NCI-H2171 treated with DMSO at 0.1 percent for 48 hours (cell line): ENCODE measurements around the gene CHRNA10.
A peak's percentile ranks its signal among the peaks of the same experiment; 100 is the strongest.
"Not testable (repeated sequence)": the region's sequence is repeated elsewhere in the genome, so short reads cannot be mapped to it uniquely, and the experiment has no call there.

ENCODE experiments used
- DNase-seq: peaks from one replicate; lab custom pipeline; 2025; lab: John Stamatoyannopoulos, UW

CHRNA10 gene

DNA sequence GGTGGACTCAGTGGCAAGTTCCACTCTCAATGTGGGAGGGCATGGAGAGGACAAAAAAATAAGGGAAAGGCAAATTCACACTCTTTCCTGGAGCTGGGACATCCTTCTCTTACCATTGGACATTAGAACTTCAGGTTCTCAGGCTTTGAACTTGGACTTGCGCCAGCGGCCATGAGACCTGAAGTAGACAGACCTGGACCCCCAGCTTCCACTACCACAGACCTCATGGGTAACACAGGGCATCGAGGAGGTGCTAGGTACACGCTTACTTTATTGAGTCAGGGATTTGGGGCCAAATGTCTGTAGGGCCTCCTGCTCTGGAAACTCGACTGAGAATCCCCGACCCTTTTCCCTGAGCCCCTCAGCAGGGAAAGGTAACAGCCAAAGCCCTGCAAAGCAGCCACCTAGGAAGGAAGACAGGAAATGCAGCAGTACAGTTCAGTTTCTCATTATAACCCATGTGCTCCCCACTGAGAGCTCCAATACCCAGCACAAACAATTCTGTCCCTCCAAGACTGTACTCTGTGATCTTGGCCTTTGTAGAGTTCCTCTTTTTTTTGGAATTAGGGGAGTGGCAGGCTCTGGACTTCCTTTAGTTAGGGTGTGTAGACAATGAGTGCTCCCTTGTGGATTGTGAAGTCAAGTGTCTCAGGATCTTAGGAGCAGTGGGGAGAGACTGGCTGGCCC, 5.7 kb downstream of the CHRNA10 start:
- no peak for DNase-seq

DNA sequence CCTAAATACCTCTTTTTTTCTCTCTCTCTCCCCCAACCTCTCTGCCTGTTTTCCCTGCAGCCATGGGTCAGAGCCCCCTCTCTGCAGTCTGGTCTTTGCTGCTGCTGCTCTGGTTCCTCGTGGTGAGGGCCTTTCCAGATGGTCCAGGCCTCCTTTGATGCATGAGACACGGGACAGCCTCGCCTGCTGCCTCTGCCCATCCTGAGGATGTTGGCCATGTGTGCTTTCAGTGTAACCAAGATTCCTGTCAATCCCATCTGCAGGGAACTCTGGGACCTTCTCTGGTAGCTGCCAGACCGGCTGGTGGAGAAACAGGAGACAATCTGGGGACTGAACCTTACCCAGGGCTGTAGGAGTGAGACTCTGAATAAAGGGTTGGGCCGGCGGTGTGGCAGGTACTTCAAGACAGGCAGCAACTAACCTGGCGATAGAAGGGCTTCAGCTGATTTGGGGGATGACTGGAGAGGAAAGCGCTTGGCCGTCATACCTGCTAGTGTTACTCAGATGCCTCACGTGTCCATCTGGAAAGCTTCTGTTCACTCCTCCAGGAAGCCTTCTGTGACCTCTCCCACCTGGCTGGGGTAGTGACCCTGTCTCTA, 7.1 kb downstream of the CHRNA10 start:
- DNase-seq, result no peak

DNA sequence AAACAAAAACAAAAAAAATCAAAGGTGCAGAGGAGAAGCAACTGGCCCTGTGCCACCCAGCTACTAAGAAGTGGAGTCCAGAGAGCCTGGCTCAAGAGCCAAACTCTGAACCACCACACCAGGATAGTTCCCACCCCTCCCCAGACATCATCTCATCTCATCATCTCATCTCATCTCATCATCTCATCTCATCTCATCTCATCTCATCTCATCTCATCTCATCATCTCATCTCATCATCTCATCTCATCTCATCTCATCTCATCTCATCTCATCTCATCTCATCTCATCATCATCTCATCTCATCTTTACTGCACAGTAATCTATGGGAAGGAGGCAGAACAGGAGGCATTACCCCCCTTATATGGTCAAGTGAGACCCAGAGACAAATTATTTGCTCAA, 8.3 kb downstream of the CHRNA10 start:
- DNase-seq, result no peak

DNA sequence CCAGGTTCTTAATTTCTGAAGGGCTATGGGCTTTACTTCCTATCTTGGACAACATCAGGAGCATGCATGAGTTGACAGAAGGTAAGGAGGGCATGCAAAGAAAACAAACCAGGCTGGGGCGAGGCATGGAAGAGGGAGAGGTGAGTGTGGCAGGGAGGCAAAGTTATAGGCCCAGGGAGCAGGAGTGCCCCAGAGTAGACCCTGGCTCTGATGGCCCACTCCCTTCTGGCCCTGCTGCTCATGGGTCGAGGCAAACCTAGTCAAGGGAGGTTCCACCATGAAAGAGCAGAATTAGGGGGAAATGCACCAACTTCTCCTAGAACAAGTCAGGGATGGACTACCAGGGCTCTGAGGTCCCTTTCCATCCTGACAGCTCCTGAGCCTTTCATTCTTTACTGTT, 10.2 kb downstream of the CHRNA10 start:
- no peak for DNase-seq

DNA sequence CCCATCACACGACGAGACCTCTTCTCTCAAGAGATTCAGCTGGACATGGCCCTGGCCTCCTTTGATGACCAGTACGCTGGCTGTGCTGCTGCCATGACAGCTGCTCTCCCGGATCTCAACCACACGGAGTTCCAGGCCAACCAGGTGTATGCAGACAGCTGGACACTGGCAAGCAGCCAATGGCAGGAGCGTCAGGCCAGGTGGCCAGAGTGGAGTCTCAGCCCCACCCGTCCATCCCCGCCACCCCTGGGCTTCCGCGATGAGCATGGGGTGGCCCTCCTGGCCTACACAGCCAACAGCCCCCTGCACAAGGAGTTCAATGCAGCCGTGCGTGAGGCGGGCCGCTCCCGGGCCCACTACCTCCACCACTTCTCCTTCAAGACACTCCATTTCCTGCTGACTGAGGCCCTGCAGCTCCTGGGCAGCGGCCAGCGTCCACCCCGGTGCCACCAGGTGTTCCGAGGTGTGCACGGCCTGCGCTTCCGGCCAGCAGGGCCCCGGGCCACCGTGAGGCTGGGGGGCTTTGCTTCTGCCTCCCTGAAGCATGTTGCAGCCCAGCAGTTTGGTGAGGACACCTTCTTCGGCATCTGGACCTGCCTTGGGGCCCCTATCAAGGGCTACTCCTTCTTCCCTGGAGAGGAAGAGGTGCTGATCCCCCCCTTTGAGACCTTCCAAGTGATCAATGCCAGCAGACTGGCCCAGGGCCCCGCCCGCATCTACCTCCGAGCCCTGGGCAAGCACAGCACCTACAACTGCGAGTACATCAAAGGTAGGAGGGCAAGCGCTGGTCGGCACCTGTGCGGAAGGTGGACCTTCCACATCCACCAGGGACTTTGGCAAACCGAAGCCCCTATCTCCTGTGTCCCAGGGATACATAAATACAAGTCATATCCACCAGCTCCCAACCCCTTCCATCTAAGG, 11.3 kb downstream of the CHRNA10 start:
- no peak for DNase-seq

DNA sequence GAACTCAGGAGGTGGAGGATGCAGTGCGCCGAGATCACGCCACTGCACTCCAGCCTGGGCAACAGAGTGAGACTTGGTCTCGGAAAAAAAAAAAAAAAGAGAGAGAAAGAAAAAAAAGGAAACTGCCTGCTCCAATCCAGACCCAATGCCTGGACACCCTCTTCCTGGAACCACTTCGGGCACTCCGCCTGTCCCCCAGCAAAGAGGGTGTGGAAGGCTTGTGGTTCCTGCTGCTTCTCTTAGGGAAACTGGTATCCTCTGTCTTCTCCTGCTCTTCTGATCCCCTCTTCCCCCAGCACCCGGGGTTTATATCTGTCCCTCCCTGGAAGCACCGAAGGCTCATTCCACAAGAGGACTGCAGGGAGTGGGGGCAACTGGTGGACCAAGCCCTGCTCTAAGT, 12.9 kb downstream of the CHRNA10 start:
- DNase-seq, result no peak

DNA sequence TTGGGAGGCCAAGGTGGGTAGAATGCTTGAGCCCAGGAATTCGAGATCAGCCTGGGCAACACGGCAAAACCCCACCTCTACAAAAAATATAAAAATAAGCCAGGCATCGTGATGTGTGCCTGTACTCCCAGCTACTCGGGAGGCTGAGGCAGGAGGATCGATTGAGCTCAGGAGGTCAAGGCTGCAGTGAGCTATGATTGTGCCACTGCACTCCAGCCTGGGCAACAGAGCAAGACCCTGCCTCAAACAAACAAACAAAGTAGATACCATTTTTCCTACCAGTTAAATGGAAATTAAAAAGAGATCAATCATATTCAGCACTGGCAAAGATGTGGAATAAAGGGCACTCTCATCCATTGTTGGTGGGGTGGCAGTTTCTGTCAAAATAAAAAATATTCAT, 13.9 kb downstream of the CHRNA10 start:
- not testable (repeated sequence) for DNase-seq

DNA sequence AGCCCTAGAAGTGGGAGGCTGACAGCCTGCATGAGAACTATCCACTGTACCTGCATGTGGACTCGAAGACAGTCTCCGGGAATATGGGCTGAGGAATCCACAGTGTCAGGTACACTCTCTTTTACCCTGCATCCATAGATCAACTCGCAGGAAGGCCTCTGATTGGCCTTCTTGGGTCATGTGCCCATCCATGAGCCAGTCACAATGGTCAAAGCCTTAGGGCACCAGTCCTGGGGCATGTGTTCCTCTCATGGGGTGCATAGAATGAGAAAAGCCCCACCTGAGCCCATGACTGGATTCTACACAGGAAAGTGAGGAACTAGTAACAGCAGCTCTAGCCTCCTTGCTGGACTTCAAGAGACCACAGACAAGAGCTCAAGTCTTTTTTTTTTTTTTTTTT, 15.6 kb downstream of the CHRNA10 start:
- no peak for DNase-seq

DNA sequence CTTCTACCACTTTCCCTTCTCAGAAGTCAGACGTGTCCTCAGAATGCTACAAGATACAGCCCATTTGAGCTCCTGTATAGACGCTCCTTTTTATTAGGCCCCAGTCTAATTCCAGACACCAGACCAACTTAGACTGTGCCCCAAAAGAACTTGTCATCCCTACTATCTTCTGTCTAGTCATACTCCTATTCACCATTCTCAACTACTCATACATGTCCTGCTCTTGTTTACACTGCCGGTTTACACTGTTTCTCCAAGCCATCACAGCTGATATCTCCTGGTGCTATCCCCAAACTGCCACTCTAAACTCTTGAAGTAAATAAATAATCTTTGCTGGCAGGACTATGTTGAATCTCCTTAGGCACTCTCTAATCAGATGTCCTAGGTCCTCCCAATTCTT, 18.7 kb downstream of the CHRNA10 start:
- not testable (repeated sequence) for DNase-seq

DNA sequence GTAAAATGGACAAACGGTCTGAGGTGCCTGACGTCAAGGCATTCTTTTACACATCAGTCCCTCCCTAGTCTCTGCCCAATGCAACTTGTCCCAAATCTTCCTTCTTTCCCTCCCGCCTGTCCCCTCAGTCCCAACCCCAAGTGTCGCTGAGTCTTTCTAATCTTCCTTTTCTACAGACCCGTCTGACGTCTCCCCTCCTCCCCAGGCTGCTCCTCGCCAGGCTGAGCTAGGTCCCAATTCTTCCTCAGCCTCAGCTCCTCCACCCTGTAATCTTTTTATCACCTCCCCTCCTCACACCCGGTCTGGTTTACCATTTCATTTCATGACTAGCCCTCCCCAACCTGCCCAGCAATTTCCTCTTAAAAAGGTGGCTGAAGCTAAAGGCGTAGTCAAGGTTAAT, 21.8 kb downstream of the CHRNA10 start:
- DNase-seq, result not testable (repeated sequence)

DNA sequence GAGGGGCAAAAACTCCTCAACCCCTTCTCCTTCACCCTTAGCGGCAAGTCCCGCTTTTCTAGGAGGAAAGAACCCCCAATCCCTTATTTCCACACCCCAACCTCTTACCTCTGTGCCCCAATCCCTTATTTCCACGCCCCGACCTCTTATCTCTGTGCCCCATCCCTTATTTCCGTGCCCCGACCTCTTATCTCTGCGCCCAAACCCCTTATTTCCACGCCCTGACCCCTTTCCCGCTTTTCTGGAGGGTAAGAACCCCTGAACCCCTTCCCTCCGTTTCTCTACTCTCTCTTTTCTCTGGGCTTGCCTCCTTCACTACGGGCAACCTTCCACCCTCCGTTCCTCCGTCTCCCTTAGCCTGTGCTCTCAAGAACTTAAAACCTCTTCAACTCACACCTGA, 22.3 kb downstream of the CHRNA10 start:
- DNase-seq, result not testable (repeated sequence)

DNA sequence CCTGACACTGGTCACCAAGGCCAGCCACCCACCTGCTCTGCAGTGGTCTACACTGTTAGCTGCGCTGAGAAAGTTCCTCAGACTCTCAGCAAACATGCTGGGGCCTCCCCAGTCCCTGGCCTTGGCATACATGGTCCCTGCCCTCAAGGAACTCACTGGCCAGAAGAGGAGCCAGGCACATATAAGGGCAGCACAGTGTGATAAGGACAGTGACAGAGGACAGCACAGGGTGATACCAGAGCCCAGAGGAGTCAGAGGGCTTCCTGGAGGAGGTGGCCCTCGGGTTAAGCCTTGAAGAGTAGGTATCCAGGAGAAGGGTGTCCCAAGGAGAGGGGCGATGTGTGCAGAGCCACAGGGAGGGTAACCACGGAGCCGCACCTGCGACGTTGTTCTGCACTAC, 25.6 kb downstream of the CHRNA10 start:
- DNase-seq, result no peak

DNA sequence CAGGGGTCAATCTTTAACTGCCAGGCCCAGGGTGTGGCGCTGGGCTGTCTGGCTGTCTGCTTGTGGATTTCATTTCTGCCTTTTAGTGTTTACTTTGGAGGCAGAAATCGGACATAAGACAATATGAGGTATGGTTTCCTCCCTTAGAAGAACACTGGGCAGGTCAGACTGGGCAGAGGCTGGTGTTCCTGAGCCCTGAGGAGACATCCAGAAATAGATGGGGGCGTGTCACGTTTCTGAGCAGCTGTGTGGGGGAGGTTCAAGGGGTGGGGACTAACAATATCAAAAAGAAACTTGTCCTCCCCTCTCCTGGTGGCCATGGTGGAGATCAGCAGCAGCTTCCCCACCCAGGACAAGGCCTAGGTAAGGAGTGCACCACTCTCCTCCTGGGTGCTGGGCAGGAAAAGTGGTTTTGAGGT, 26.4 kb downstream of the CHRNA10 start, which contains the start of gene ART1:
Gene ART1 (plus strand): TSS at position 312 of the 419 bp plus-strand sequence. CDS start 14,086 bp downstream, outside the sequence.
- no peak for DNase-seq

DNA sequence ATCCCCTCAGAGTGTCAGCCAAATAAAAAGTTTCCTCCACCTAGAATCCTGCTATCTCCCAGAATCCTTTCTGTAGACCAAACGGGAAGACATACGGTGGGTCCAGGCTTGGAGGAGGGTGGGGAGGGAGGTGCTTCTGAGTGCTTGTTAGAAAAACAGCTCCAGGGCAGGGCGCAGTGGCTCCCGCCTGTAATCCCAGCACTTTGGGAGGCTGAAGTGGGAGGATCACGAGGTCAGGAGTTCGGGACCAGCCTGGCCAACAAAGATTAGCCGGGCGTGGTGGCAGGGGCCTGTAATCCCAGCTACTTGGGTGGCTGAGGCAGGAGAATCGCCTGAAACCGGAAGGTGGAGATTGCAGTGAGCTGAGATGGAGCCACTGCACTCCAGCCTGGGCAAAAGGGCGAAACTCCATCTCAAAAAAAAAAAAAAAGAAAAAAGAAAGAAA, 28.1 kb downstream of the CHRNA10 start:
- DNase-seq, result not testable (repeated sequence)

DNA sequence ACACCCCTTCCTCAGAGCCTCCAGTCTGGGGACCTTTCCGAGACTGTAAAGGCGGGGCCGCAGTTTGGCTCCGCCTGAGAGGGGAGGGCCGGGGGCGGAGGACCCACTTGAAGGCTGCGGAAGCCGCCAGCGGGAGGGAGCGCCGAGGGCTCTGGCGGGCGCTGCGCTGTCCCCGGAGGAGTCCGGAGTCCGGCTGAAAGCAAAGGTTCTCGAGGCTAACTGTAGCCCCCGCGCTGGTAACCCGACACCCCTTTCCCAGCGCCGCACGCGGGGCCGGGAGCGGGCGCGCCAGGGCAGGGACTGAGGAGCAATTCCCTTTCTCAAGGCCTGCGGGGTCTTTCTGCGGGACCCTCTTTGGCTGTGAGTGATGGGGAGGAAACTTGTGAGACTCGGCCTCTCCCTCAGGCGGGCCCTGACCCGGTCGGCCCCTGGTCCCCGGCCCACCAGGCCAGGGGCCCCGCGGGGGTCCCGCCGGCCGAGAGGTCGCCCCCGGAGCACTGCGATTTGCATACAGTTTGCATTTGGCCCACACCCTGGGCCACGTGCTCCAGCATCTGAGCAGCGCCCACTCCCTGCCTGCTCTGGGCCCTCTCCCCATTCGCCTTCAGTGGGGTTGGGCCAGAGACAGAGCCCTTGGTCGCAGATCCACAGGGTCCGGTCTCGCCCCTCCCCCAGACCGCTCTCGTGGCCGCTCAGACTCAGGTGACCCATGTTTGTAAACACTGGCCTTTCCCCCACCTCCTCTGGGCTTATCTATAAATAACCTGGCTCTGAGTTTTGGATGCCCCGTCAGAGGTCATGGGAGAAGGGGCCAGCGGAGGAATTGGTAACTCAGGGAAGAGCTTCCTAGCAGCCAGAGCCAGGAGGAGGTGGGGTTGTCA, 28.9 kb downstream of the CHRNA10 start:
- peak; percentile 34 for DNase-seq

DNA sequence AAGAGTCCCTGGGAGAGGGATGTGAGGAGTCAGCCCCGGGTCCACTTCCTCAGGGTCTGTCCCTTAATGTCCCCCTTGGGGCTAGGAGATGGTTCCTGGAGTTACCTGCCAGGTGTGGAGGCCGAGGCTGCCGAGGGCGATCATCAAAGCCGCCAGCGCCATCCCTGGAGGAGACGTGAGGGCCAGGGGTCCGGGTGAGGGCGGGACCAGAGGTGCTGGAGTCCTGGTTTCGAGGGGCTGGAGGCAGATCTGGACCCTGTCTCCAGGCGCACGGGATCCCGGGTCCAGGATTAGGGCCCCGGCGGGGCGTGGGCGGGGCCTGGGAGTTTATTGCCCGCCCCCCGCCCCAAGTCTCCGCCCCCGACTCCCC, 29.5 kb downstream of the CHRNA10 start, which contains the start of gene ART5:
Gene ART5 (minus strand): TSS at position 292 of the 370 bp plus-strand sequence. CDS start 130 bp downstream, at position 162.
- no peak for DNase-seq

DNA sequence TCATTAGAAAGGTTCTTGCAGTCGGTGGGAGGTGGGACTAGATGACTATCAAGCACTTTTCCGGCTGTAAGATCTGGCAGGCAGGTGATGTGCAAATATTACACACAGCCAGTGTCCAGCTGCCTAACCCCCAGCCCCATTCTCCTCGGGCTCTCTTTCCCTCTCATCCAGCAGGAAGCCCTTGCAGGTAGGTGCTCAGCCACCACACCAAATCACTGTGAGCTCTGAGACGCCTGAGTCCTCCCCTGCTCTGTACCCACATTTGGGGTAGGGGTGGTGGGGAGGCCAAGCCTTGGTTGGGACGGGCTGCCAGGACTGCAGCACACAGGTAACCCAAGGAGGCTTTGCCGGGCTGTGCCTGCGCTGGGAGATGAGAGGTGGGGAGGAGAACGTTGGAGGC, 30.0 kb downstream of the CHRNA10 start:
- DNase-seq, result no peak

DNA sequence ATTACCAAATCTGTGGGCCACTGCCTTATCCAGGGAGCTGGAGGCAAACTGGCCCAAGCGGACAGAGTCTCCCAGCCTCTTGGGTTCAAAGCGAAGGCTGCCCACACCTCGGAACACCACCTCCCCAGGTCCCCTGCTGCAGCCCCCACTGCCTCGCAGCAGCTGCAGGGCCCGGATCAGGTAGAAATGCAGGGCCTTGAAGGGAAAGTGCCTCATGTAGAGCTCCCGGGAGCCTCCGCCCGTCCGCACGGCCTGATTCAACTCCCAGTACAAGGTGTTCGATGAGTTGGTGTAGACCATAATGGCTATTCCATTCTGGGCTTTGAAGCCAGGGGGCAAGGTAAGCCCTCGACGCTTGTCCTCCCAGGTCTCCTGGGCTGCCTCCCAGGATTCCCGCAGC, 31.3 kb downstream of the CHRNA10 start:
- no peak for DNase-seq

DNA sequence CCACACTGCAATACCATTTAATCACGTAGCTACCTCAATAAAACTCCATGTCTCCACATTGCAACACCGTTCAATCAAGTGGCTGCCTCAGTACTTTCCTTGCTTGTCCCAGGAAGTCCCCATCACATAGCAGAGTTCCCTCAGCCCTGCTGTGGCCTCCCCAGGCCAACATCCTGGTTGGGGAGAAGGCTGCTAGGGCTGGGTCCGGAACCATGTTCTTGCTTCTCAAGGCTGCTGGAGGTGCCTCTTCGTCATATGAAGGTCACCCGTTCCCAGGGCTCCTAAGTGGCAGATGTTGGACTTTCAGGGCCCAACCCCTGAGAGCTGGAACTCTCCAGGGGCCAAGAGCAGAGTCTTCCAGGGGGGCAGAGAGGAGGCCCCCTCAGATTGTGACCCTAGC, 32.7 kb downstream of the CHRNA10 start:
- no peak for DNase-seq

DNA sequence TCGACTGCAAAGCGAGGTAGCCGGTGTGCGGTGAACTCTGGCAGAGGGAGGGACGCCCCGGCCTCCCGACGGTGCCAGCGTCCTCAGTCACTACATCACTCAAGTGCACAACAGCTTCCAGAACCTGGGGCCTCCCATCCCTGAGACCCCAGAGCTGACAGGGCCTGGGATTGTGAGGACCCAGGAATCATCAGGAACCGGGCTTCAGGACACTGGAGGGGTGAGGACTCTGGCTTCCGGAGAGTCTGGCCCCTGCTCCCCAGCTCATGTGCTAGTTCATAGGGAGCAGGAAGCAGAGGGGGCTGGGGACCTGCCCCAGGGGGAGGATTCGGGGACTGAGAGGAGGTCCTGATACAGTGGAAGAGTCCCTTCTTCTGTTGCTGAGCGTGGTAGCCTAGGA, 34.0 kb downstream of the CHRNA10 start:
- DNase-seq, result no peak

DNA sequence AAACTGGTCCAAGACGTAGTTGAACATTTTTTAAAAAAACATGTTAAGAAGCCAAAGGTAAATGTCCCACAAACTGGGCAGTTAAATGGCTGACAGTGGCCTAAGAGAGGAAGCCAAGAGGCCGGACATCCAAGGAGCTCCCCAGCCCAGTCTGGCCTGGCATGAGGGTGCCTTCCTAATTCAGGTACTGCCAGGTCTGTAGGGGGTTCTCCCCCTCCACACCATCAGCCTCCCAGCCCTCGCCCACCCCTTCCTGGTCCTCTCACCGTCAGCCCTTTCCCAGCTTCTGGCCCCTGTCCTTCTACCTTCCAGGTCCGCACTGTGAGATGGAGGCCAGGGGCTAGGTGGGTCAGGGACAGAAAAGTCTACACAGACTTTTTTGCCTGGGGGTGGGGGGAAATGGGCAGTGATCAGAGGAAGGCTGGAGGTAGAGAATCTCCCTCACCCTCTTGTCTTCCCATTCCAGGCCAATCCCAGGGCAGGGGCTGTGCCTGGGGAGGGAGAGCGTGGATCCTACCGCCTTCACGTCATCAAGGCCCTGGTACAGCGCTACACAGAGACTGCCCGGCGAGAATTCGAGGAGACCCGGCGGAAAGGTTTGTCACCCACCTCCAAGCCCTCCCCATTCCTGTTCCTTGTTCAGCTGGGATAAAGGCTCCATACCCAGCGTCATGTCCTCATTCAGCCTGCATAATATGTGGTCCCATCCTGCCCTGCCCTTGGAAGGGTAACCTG, 35.4 kb downstream of the CHRNA10 start:
- no peak for DNase-seq
